Activated CD8-positive, alpha-beta memory T cell treated with anti-CD3 and anti-CD28 coated beads, Interleukin-2, amount 50 U/mL, for 1 hour (primary cell): ENCODE data around the gene FAM149B1.

Experiments
- DNase-seq: peaks from one replicate; pipeline ENCODE4 v3.0.0-alpha.2; 2020; ENCODE audit errors: extremely low read depth

The FAM149B1 gene

DNA sequence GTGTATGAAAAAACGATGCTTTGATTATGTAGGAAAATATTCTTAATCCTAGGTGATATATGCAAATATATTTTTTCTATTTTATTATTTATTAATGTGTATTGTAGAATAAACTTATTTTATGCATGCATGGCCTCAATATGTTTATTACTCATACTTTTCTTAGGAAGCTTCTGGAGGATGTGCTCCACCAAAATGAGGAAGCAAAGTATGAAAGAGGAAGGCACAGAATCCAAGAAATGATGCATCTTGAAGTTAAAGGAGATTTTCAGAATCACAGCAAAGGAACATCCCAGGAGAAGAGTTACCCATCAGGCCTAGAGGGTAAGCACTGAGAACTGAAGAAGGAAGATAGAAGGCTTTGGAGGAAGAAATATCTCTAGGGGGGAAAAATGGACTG is 119.5 kb downstream of the FAM149B1 start:
- no peak for DNase-seq

DNA sequence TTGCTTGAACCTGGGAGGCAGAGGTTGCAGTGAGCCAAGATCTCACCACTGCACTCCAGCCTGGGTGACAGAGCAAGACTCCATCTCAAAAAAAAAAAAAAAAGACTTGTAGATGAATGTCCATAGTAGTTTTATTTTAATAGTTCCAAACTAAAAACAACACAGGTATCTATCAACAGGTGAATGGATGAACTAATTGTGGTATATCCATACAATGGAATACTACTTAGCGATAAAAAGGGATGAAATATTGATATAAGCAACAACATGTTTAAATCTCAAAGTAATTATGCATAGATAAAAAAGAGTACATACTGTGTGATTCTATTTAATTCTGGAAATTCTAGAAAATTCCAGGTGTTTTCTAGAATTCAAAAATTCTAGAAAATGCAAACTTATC is 122.0 kb downstream of the FAM149B1 start:
- no peak for DNase-seq

DNA sequence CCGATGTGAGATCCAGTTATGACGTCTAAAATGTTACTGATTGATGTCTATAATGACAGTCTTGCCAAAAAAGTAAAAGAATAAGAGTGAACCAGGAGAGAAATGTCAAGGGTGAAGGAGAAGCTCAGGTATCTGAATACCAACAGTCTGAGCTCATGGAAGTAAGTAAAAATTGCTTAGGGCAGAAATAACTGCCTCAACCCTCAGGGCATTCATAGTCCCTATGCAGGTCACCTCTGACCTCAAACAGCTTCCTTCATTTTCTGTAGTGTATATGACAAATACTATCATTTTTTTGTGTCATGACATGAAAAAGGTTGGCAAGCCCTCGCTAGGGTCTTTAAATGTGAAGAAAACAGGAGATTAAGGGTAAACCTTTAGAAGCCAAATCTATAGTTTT is 125.5 kb downstream of the FAM149B1 start:
- DNase-seq = no peak
